Adrenal gland (tissue), 5 donors: ENCODE data around the gene TRPV2.

Experiments used
- CTCF ChIP-seq, 6 experiments: fragments of 450-650 bp in 4 of 6; fragments of 200-600 bp in 2 of 6; sonication (generic) in 1 of 6; IDR thresholded peaks; 1 replicate in 5 of 6; 2 replicates in 1 of 6; pipeline versions ENCODE4 v1.5.1 to v1.8.0; 2016 to 2021; ENCODE audit warnings: antibody characterized with exemption in 6 of 6, mild to moderate bottlenecking in 2 of 6, moderate library complexity in 1 of 6
- POLR2A ChIP-seq, 2 donors: fragments of 450-650 bp; IDR thresholded peaks; one replicate each; pipeline ENCODE4 v1.6.1; 2017; ENCODE audit warnings: antibody characterized with exemption in 2 of 2, mild to moderate bottlenecking in 2 of 2, moderate library complexity in 1 of 2
- donor health status: DM: no; HTN: no; CAD: no.

GRCh38 chr17:16407911-16408588 is 7.3 kb upstream of the TRPV2 start:
- no peak for TF ChIP-seq CTCF (IDR thresholded peaks at IDR 0.05)
- TF ChIP-seq POLR2A (IDR thresholded peaks at IDR 0.05) = no peak
